Skin of body (tissue), 2 donors: ENCODE measurements around the gene EBF4. TPM values are rescaled to one million over a fixed set of nuclear protein-coding genes. Genes with fewer than 3 reads are reported as not detected.

Source experiments
- DNase-seq: peaks from one replicate; lab custom pipeline; 2025; lab: John Stamatoyannopoulos, UW
- total RNA-seq: library from RNA; depleted of rRNA; stranded (reverse); fragments of >200 nt; gene quantifications from one replicate; pipeline ENCODE4 v1.2.3, GENCODE V29; 2014

The EBF4 gene
- total RNA-seq, 1 donor from 2014 or later, result 2.5 TPM

DNA sequence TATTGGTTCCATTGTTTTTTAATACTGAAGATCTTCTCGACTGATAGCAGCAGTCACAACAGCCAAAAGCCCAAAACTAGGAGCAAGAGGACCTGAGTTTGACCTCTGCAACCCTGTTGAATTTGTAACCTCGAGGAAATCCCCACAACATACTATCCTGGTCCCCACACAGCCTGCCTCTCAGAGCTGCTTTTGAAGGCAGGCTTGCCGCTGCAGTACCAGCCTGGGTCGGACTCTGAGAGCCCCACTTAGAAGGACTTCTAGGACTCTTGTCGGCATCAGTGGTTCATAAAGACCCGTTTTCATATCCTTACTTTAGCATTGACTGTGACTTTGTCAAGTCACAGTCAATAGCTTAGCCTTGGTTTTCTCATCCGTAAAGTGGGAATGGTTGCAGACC lies 49.3 kb downstream of the EBF4 start:
- DNase-seq, result no peak

DNA sequence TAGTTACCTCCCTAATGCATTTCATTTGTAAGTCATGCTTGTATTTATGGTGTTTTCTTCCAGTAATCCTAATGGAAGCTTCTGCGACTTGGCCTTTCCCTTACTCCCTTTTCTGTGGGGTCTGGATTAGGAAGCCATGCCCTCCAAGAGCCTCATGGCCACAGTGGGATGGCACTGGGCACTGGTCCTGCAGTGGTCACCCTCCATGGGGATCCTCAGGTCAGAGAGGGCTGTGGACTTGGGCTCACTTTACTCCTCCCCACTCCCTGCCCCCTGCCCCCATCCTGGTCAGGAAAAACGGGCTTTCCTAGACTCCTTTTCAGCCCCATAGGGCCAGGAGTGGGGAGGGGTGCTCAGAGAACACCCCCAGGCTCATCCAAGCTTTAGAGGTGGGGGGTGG lies 49.9 kb downstream of the EBF4 start:
- DNase-seq, result no peak

DNA sequence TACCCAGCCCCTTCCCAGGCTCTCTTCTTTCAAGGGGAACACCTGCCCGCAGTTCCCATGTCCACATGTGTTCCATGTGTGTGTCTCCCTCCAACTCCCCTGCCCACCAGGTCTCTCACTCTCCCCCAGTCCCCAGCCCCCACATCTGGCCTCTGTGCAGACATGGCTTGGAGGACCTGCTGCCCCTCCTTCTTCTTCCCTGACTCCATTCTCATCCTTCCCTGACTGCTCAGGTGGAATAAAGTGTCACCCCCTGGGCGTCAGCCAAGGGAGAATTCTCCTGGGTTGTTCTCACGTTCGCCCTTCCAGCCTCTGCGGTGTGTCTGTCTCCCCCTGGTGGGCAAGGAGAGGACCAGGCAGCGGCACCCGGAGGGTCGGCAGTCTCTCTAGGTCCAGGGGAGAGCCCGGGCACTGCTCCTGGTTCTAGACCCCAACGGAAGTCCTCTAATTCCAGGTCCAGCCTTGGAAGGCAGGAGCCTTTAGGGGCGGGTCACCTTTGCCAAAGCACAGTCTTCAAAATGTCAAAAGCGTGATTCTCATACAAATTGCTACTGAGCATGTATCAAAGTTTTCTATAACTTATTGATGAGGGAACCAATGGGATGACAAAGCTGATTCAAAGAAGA lies 50.5 kb downstream of the EBF4 start:
- no peak for DNase-seq

DNA sequence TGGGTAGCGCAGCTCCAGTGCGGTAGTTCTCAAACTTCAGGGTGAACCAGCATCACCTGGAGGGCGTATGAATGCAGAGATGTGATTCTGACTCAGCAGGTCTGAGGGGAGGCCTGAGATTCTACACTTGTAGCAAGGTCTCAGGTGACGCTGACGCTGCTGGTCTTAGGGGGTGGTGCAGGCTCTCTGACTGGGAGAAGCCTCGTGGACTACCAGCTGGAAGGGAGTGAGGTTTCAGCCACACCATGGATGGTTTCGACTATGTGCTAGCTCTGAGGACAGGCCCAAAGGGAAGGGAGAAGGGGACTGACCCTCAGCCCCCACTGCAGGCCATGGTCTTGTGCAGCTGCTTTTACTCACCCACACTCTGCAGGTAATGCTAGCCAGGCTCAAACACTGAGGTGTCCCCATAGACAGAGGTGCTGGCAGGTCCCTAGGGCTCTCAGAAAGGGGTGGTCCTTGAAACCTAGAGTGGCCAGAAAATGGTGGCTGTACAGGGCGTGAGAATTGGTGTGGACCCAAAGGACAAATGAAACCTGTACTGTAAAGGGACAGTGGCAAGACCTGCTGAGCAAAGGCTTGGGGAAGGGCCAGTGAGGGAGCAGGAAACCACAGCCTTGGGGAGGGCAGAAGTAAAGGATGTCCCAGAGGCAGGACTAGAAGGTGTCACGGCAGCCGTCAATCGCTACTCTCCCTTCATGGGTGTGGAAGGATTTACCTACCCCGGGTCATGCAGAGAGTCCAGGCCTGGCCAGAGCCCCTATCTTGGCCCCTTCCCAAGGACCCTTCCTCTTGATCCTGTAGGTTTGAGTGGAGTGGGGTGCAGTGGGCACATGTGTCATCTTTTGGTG lies 52.7 kb downstream of the EBF4 start:
- DNase-seq, result no peak

DNA sequence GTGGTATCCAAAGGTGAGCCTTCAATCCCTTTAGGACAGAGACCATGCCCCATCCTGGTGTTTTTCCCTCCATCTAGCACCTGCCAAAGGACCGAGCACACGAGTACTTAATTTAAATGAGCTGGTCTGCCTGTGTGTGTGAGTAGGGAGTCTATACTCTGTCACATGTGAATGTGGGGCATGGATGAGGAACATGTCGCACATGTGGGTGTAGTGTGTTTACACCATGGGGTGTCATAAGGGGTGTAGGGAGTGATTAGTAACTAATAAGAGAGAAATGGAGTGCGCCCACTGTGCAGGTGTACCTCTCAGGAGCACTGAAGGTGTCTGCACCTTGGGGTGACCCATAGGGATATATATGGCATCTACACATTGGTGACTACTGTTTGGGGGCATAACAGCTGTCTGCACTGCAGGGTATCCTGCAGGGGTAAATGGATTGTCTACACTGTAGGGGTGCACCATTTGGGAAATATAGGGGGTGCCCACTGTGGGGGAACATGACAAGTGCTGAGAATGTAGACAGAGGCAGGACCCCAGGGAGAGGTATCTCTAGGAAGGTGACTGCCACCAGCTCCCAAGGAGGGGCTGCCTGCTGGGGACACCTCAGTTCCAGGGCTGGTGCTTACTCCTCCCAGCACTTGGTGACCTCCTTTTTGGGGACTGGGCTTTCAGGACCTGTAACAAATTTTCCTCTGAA lies 53.5 kb downstream of the EBF4 start:
- DNase-seq, result no peak

DNA sequence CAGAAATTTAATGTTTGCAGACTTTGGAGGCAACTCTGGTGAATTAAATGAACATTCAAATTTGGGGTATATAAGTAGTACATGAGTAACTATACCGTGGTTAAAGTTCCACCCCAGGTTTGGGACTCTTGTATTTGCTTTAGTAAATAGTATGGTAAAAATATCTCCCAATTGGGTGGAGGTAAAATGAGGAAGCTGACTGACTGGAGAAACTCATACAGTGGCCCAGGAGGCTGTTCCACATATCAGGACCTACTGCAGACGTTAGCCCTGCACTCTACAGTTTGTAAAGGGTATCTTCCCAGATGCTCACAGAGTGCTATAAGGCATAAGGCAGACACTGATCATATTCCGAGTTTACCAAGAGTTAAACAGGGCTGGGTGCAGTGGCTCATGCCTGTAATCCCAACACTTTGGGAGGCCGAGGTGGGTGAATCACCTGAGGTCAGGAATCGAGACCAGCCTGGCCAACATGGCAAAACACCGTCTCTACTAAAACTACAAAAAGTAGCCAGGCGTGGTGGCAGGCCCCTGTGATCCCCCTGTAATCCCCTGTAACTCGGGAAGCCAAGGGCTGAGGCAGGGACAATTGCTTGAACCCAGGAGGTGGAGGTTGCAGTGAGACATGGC lies 54.2 kb downstream of the EBF4 start:
- DNase-seq, result no peak

DNA sequence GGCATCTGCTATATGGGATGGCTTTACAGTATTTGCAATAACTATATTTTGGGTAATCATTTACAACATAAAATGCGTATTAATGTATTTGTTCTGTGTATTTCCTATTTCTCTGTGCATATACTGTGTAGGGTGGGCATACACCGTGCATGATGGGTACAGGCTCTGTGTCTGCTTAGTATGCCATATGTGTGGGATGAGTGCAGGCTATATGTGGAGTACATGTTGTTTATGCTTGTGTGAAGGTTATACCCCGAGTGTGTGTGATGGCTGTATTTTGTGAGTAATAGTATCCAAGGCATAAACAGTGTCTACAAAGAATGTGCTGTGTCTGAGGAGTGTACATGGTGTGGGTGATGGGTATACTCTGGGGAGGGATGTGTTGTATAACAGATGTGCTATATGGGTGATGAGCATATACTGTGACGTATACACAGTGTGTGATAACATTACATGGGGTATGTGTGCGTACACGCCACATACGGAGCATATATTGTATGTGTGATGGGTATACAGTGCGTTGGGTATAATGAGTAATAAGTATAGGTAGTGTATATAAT lies 55.2 kb downstream of the EBF4 start:
- DNase-seq, result no peak

DNA sequence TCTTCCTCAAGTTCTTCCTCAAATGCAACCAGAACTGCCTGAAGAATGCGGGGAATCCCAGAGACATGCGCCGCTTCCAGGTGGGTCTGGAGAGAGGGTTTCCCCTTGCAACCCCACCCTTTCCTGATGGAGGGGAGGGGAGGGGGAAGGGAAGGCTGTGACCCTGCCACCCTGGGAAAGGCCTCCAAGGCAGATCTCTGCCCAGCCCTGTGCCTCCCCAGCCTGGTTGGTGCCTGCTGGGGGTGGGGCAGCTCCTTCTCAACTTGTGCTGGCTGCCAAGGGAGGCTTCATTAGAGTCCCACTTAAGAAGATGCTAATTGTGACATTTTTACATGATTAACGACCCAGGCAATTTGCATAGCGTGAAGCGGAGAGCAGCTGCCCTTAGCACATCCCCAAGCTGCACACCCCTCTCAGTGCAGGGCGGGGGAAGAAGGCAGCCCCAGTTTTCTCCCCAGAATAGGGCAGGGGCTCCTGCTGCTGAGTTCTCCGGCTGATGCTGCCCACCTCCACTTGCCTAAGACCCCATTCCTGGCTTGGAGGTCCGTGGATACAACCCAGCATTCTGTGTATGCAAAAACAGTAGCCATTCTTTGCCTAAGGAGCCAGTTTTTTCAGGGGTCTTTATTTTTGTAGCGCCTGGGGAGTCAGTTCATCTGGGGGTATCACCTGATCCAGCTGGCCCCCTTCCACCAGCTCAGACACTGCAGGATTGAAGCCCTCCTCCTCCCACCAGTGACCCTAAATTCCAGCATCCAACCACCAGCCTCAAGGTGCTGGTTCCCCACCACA lies 56.2 kb downstream of the EBF4 start:
- no peak for DNase-seq

DNA sequence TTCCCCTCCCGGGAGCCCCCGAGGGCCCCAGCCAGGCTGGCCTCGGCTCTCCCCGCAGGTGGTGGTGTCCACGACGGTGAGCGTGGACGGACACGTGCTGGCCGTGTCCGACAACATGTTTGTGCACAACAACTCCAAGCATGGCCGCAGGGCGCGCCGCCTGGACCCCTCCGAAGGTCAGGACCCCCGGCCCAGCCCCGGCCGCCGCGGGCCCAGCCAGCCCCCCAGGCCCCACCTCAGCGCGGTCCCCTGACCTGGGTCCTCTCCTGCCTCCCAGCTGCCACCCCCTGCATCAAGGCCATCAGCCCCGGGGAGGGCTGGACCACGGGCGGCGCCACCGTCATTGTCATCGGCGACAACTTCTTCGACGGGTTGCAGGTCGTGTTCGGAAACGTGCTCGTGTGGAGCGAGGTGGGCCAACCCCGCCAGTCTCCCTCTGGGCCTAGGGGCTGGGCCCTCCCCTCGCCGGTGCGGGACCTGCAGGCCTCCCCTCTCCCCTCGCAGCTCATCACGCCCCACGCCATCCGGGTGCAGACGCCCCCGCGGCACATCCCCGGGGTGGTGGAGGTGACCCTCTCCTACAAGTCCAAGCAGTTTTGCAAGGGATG lies 56.9 kb downstream of the EBF4 start:
- DNase-seq, result no peak

DNA sequence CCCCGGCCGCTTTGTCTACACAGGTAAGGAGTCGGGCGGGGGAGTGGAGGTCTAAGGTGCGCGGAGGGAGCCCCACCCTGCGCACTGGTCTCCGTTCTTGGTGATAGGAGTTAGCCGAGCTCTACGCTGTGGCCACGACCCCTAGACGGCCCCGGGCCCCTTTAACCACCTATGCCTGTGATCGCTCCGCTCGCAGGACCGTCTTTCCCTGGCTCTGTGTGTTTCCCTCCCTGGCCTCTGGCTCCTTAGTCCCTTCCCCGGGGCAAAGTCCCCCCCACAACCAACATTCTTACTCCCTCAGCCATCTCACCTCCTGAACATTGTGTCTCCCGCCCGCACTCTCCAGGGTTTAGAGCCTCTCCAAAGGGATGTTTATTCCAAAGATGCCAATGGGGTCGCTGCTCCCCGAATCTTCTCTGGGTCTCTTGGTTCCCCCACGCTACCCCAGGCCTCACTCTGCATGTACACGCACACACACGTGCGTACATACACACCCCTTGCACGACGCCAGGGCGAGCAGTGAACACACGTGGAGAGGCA lies 57.4 kb downstream of the EBF4 start:
- DNase-seq, result no peak

DNA sequence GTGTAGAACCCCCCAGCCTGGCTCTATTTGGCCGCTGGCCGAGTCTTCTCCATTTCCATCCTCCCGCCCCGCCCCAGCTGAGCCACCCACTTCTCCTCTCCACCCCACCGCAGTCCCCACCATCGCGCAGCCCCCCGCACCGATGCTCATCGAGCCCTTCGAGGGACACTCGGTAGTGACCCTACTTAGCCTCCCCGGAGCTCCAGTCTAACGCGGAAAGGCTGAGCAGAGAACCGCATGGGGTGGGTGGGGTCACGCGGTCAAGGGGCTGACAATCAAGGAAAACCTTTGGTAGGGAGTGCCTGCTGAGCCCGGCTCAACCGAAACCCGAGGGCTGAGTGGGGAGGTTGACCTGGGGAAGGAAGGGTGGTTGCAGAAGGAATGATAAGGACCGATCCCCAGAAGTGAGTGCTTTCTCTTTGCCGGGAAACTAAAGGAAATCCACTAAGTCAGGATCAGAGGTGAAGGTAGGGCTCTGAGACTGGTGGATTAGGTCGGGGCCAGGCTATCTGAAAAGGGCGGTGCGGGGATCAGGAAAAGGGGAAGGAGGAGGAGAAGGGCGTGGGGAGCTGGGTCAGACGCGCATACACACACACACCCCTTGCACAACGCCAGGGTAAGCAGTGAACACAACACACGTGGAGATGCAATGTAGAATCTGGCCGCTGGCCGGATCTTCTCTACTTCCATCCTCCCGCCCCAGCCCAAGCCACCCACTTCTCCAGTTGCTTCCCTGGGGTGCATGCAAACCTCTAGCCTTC lies 58.1 kb downstream of the EBF4 start:
- no peak for DNase-seq

DNA sequence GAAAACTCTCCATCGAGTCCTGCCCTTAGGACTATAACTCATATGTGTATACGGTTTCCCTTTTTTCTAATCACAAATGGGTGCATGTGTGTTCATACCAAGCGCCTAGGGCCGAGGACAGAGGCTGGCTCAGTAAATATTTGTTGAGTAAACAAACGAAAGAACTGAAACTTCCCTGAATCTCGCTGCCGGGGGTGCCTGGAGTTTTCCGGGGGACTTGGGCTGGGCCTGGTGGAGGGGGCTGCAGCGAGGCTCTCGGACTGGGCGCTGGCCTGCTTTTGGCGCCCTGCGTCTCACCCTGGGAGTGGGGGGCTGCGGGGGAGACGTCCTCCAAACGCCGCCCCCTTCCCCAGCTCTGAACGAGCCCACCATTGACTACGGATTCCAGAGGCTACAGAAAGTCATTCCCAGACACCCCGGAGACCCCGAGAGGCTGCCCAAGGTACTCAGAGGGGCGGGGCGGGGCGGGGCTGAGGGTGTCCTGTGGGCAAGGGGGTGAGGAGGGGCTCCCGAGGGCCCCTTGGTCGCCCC lies 58.8 kb downstream of the EBF4 start:
- DNase-seq, result no peak

DNA sequence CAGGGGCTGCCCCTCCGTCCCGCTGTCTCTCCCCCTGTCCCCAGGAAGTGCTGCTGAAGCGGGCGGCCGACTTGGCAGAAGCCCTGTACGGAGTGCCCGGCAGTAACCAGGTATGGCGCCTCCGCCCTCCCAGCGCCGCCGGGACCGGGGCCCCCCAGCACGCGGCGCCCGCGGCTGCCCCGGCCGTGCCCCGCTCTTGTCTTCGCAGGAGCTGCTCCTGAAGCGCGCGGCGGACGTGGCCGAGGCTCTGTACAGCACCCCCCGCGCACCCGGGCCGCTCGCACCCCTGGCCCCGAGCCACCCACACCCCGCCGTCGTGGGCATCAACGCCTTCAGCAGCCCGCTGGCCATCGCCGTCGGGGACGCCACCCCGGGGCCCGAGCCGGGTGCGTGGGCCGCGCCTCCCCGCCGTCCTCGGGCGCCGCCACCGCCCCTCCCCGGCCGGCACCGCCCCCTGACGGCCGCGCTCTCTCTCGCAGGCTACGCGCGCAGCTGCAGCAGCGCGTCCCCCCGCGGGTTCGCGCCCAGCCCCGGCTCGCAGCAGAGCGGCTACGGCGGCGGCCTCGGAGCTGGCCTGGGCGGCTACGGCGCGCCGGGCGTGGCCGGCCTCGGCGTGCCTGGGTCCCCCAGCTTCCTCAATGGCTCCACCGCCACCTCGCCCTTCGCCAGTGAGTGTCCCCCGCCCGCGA lies 59.4 kb downstream of the EBF4 start:
- DNase-seq, result no peak

DNA sequence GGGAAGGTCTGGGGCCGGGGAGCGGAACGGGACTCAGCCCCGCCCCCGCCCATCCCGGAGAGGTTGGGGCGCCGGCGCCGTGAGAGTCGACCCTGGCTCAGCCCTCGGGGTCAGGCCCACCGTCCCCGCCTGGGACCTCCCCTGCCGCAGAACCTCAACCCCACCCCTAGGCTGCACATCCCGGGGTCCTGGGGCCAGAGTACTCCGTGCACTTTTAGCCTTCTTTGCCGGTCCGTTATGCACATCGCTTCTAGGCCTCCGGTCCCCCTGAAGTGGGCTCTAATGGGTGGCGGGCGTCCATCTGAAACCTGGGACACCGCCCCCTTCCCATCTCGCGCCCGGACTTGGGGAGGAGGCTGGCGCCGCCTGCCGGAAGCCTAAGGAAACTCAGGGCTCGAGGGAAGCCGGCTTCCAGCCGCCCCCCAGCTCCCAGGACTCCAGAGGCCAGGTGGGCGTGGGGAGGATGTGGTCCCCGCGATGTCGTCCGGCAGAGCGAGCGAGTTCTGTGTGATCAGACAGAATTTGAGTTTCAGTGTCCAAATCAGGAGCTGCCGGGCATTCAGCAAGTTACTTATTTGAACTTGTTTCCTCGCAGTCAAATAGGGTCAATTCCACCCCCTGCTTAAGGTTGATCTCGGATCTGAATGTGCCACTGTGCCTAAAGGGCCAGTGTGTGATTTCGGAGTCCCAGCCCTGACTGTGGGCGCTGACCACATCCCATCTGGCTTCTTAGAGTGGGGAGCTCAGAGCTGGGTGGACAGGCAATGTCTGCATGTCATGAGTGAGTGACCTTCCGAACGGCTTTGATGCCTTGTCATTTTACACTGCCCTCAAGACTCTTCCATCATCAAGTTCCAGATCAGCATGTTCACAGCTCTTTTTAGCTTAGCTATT lies 60.2 kb downstream of the EBF4 start:
- no peak for DNase-seq

DNA sequence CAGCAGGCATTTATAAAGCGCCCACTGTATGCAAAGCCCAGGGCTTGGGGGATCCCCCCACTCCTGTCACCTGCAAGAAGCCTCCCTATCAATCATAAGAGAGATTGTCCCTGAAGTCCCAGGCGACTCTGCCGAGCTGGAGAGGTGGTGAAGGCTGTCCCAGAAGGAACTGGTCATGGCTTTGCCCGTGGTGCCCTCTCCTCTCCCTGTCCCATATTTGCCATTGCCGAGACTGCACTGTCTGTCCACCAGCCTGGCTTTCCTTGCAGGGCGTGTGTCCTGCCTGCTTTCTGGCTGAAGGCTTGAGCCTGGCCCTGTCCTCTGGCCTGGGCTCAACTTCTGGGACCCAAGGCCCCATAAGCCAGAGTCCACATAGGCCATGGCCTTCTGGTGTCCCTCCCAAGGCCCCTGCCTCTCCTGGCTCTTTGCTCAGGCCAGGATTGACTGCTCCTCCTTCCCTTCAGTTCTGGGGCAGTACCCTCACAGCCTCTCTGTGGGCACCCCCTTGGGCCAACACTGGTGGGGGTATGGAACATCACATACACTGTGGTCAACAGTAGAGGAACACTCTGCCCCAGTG lies 61.0 kb downstream of the EBF4 start:
- DNase-seq, result no peak

DNA sequence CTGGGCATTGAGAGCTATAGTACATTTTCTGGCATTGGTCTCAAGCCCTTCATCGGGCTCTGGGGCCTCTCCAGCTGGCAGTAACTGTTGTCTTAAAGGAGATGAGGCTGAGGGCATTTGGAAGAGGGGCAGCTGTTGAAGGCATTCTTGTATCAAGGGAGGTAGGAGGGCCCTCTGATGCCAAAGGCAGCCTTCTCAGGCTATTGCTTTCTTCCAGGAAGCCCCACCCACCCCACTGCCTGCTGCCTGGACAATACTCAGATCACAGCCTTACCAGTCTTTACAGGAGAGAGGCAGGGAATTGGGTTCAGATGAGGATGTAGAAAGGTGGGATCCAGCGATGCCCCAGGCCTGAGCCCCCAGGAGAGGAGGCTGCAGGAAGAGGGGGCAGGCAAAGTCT lies 61.8 kb downstream of the EBF4 start:
- DNase-seq, result no peak

DNA sequence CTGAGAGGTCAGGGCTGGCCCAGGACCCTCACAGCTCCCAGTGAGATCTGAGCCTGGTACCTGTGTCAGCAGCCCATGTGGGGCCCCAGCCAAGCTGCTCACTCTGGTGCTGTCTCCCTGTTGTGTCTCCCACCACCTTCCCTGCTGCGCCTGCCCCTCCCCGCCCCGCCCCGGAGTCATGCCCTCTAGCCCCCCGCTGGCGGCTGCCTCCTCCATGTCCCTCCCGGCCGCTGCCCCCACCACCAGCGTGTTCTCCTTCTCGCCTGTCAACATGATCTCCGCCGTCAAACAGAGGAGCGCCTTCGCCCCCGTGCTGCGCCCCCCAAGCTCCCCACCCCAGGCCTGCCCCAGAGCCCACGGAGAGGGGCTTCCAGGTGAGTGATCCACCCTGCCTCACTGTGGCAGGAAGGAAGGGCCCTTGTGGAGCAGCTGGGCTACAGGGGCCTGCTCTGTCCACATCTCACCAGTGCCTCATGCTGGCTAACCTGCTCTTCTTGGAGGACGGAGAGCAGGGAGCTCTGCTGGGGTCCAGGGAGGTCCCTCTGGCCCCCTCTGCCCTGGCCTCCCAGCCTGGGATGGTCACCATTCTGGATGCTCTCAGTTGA lies 63.0 kb downstream of the EBF4 start:
- DNase-seq, result no peak
